ENCODE data around the gene MACROD2.
A peak's percentile ranks its signal among the peaks of the same experiment; 100 is the strongest.

Gene MACROD2

GRCh38 chr20:14342918-14343317 lies 347.6 kb downstream of the MACROD2 start:
- no peak for DNase-seq

GRCh38 chr20:14343491-14344065 lies 348.3 kb downstream of the MACROD2 start:
- no peak for DNase-seq

- DNase-seq: no peak
These were observed 349.4 kb downstream of the MACROD2 start for GRCh38 chr20:14344746-14345145.

DNA sequence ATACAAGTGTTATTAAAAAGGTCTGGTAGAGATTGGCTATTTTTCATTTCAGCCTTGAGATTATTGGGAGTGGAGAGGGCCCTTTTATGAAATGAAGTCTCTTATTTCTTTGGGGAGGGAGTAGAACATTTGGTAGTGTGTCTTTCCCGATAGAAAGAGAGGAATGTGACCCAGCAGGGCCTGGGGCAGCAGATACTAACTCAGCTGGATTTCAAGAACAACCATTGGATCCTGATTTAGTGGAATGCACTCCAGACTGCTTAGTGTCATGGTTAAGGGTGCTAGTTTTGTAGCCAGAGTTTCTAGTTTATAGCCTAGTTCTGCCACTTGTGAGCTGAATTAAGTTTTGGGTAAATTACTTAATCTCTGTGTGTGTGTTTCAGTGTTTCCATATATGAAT lies 360.5 kb downstream of the MACROD2 start:
- no peak for DNase-seq

DNA sequence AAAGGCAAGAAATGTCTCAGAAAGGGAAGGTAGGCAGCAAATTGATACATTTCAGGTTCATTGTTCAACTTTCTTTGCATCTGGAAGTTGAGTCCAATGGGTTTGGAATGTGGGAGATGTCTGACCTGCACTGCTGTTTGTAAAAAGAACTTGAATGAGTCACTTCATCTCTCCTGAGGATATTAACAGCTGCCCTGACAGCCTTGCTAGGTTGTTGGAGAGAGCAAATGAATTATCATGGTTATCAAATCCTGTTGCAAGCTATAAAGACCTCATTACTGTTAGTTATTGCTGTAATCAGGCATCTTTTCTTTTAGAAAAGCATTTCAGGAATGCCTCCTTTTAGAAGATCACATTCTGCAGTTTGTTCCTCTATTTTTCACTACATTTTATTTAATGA lies 365.1 kb downstream of the MACROD2 start:
- DNase-seq: no peak

- no peak for DNase-seq
These were observed 366.4 kb downstream of the MACROD2 start for GRCh38 chr20:14361509-14362345.

GRCh38 chr20:14374196-14374595 lies 378.9 kb downstream of the MACROD2 start:
- no peak for DNase-seq

DNA sequence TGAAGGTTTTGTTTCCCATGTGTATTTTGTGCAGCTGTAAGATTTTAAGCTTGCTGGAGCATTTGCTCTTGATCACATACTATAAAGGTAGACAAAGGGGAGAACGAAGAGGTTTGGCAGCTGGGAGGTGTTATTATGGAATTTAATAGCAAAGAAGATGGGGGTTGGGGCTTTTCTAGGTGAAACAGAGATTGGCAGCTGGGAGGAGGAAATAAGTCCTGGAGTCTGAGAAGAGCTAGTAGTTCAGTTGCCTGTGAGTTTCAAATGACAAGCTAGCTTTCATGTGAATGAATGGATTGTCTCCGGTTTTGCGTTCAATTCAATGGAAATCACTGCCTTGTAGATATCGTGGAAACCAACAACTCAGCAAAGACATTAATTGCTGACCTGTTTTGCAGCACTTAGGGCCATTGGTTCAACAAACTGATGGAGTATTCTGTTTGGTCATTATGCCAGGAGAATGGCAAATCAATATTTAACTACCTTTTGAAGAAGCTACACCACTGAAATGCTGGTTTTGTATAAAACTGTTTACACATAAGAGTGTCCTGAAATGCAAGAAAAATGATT lies 380.2 kb downstream of the MACROD2 start:
- peak; percentile 25 for DNase-seq

GRCh38 chr20:14378326-14378725 lies 383.0 kb downstream of the MACROD2 start:
- DNase-seq: no peak

GRCh38 chr20:14383335-14383734 lies 388.0 kb downstream of the MACROD2 start:
- DNase-seq: no peak

- DNase-seq: no peak
These were observed 389.3 kb downstream of the MACROD2 start for GRCh38 chr20:14384416-14385175.

- no peak for DNase-seq
These were observed 389.9 kb downstream of the MACROD2 start for GRCh38 chr20:14385176-14385740.

DNA sequence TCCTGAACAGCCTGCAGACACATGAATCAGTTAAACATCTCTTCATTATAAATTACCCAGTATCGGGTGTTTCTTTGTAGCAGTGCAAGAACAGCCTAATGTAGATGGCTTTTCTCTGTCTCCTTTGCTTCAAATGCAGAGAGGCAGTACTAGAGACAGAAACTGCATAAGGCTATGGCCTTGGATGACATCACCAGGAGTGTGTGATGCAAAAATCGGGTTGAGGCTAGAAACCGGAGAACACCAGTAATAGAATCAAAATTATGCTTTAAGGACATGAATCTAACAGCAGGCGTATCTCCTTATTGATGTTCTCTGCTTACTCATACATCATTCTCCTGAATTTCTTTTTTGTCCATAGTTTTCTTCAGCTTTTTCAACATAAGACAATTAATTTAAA lies 391.4 kb downstream of the MACROD2 start:
- no peak for DNase-seq

DNA sequence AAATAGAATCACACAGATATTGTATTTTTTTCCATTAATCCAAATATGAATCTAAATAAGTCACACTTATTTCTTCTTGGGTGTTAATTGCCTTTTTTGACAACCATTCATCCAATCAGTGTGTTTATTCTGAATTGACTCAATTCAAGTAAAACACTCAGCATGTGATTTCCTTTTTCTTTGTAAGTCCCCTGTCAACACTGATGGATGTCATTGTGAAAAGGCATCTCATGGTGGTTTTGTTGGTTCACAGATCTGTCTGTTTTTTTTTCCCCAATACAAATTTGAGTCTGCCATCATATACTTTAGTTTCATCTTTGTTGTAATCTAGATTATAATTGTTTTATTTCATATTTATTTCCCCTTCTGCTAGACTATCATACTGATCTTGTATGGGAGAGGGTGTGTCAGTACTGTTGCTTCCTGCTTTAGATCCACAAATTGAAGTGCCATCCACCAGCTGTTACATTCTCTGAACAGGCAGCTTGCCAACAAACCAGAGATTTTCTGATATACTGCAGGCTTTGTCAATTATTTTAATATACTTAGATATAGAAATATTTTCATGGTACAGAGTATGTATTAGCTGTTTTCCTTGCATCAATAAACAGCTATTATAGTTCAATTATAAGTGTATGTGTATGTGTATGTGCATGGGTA lies 406.3 kb downstream of the MACROD2 start:
- DNase-seq: no peak

DNA sequence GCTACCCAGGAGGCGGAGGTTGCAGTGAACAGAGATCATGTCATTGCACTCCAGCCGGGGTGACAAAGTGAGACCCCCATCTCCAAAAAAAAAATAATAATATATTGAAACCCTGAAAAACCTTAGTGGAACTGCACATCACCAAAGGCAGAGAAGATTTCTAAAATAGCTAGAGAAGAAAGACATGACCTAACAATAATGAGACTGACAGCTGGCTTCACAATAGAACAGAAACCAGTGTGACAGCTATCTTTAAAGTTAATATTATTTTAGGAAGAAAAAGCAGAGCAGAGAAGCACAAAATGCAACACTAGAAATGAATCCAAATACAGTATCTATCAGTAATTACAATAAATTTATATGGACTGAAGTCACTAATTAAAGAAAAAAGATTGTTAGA lies 409.2 kb downstream of the MACROD2 start:
- DNase-seq: no peak

DNA sequence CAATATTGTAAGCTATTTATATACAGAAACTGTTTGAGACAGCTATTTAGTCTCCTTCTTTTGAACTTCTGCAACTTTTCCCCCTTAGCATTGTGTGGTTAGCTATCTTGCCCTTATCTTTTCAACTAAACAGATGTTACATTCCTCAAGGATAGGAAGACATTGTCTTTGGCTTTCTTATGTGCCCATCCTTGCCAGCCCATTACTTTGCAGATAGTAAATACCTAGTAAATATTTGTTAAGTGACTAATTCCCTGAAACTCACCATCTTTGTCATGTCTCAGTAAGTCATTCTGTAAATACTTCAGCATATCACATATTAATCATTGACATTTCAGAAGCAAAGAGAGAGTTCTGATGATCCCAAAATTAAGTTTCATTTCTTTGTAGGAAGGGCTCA lies 411.2 kb downstream of the MACROD2 start:
- DNase-seq: no peak

DNA sequence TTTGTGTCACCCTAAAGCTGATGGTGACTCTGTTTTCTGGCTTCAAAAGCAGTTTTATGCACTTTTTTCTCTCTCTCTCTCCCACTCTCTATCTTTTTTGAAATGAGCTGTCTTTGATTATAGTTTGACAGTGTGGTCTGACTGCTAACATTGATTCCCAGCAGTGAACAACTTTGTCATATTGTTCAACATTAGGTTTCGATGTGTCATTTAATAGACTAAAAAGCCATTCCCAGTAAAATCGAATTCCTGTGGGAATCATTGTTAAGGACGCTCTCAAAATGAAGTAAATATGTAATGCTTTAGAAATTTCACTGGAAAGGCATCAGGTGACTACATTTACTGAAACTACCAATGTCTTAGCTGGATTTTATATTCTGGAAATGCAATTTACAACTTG lies 412.0 kb downstream of the MACROD2 start:
- DNase-seq: no peak

DNA sequence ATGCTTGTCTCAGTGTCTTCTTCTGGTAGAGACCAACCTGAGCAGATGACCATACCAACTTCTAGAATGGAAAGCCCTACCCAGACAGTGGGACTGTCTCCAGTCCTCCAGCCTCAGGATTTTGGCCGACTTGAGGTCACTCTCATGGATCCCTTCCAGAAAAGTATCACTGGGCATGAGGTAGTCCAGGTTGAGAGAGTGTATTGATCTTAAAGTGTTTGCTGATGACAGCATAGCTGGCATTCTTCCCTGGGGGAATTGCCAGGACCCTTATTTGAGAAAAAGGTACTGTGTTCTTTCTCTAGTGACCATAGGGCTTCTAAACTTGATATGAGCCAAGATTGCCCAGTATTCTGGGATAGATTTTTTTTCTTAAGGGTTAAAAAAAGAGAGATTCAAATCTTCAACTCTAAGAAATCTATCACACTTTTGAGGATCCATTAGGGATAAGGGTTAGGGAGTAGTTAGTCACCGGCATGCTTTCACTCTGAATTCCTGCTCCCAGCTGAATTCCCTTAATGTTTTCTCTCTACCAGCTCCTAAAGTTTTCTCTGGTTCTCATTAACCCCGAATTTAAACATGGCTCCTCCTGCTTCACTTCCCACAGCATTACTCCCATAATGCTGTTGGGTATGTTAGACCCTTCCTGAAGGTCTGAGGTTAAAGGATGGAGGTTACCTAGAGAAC lies 415.7 kb downstream of the MACROD2 start:
- DNase-seq: no peak

GRCh38 chr20:14412065-14412681 lies 416.9 kb downstream of the MACROD2 start:
- DNase-seq: no peak

GRCh38 chr20:14413835-14414234 lies 418.5 kb downstream of the MACROD2 start:
- no peak for DNase-seq

DNA sequence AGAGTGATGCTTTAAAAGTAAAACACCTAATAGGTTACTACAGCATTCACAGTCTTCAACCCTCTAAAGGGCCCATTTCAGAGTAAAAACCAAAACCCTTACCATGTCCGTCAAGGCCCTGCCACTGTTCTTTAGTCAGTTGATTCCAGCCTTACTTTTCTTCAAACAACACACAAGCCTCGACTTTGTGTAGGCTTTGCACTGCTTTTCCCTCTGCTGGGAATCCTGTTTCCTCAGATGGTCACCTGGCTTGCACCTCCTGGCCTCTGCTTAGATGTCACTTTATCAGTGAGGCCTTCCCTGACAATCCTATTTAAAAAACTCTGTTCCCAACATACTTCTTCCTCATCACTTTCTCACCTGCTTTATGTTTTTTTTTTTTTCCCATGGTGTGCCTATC lies 419.2 kb downstream of the MACROD2 start:
- no peak for DNase-seq

- DNase-seq: no peak
These were observed 420.2 kb downstream of the MACROD2 start for GRCh38 chr20:14415467-14415866.

Measured in NCI-H2107 (cell line).